HG02970 (cell line): ENCODE data around the gene DMRTB1.

Source experiments
- ATAC-seq: cut with Tn5 transposase; IDR thresholded peaks from one replicate; pipeline ENCODE4 v1.9.1; 2021; ENCODE audit warnings: mild to moderate bottlenecking, moderate library complexity, moderate number of reproducible peaks; ENCODE audit not compliant: unreplicated experiment, low FRiP score

Gene DMRTB1

DNA sequence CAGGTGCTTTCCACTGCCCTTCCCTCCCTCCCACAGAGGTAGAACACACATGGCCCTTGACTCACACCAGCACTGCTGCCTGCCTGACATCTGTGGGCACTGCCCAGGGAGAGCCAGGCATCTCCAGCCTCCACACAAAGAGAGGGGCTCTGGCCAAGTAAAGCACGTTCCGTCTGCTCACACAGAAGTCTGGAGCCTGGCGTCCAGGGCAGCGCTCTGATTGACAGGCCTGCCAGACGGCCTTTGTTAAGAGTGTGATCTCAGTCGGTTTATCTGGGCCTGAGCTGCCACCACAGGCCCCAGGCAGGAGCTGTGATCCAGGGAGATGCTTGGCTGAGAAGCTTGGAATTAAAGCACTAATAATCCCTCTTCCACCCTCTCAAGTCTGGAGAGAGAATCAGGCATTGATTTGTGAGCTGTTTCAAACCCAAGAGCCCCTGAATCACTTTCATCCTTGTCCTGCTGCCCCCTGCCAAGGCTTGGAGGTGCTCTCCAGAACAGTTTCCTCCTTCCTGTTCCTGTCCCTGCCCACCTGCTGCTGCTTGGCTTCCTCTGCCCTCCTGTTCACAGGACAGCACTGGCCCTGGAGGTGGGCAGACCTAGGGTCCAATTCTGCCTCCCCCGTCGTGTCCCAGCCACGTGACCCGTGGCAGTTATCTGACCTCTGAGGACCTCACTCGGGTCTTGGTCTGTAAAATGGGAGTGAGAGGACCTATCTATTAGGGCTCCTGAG, 3.7 kb downstream of the DMRTB1 start:
- ATAC-seq = no peak

DNA sequence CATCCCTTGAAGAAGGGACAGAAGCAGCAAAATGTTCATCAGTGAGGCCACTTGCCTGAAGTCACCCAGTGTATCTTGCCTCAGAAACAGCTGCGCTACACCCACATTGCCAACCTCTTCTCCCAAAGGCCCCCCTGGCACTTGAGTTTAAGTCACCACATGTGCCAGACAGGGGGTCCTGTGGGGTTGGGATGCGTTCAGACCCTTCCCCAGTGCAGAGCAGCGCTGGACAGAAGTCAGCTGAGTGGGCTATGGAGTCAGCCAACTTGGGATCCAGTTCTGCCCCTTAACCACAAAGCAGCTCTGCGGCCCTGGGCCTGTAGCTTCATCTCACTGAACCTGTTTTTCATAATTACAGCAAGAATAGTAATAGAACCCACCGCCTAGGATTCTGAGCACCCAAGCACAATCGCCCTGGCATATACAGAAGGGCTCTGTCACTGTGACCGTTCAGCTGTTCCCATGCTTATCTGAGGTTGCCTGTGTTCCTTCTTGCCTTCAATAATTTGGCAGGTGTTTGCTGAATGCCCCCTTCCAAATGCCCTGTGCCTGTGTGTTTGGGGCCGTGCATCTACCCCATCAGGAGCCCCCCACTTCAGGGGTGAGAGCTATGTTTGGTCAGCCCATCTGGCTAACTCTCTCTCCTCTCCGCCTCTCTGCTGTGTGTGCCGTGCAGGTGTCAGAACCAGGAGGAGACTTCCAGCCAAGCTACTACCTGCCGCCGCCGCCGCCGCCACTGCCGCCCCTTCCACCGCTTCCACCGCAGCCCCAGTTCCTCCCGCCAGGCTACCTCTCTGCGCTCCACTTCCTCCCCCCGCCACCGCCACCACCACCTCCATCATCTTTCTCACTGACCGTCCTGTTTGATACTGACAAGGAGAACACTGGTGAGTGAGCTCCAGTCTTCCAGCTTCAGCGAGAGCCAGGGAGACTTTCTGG, 5.0 kb downstream of the DMRTB1 start:
- no peak for ATAC-seq

DNA sequence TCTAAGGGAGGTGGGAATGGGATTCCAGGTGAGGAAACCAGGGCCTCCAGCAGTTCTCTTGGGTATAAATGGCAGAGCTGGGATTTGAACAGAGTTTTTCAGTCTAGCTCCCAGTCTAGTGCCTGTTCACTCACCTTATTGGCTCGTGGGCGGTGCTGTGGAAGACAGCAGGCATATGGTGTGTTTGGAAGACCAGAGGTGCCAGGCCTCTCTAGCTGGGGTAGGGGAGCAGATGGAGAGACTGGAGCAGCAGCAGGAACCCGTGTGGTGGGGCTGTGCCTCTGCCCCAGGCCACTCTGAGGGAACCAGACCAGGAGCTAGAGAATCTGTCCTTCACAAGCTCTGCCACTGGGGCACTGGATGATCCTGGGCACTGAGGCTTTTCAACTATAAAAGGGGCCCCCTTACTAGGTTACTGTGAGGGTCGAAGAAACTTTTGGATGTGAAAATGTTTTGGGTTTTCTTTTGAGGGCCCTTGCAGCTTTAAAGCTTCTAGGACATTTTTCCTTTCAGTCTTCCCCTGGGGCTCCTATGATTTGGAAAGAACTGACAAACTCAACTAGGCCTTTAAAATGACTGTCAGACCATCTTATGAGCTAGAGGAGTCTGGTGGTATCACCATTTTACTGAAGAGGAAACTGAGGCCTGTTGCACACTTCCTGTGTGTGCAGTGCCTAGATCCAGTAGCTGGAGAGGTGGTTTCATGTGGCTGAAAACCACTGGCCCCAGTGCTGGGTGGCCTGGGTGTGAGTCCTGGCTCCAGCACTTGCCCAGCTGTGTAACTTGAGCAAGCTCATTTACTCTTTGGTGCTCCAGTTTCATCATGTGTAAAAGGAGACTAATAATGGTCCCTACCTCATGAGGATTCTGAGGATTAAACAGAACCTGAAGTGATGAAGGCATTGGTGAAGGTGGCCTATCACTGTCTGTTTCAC, 6.1 kb downstream of the DMRTB1 start:
- ATAC-seq = no peak

DNA sequence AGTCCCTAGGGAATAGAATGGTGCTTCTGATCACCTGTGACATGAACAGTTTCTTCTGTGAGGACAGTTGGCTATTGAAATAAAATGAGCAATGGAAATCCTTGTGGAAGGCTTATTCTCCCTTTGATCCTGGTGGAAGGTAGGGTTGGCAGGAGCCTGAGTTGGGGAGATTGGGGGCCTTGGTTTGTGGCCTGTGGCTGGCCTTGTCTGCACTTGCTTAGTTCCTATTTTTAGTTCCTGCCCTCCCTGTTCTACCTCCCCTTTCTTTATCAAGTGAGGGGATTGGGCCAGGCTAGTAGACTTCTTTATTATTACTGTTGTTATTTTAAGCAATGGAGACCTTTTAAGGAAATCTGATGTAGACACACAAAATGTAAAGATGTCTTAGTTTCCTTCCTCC, 8.2 kb downstream of the DMRTB1 start:
- ATAC-seq = no peak

DNA sequence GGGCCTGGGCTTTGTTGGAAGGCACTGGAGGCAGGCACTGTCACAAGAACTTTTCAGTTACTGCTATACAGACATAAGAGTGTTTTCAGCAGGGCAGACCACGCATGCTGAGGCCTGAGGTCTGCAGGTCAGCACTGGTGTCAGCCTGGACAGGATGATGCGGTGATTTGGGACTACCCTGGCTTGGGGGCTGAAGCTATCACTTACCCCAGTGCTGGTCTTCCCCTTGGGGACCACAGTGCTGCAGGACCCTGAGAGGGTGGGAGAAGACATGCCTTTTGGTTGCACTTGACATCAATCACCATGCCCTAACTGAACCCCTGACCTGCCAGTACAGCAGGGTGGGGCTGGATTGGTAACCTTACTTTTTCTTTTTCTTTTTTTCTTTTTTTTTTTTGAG, 9.2 kb downstream of the DMRTB1 start:
- ATAC-seq = no peak

DNA sequence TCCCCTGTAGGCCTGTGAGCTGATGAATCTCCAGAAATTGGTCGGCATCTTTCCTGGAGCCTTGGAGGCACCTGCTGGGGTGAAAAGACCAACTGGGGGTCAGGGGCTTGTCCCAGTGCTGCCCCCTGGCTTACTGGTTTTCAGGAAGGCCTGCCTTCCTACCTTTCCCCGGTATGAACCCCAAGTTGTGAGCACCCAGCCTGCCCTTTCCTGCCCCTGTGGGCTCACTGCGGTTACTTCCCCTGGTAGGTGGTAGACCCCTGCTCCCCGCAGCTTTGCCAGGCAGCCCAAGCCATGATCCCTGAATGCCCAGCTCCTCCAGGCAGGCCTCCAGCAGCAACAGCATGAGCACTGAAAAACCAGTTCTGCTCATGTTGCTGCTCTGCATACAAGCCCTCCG, 10.2 kb downstream of the DMRTB1 start:
- ATAC-seq = no peak

DNA sequence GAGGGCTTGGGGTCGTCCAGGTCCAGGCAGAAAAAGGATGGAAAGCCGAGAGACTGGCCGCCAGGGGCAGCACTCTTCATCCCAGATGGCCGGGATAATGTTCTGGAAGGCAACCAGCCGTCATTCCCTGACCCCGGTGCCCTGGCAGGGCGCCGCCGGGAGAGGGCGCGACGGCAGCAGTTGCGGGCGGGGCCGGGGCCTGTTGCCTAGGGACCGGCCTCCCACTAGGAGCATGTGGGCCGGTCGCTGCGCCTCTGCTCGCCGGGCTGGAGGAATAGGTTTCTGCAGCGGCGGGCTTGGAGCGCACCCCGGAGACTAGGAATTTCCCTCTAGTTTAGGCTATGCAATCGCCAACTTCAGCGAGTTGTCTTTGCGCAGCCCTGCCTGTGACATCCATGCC, 11.0 kb downstream of the DMRTB1 start:
- no peak for ATAC-seq

DNA sequence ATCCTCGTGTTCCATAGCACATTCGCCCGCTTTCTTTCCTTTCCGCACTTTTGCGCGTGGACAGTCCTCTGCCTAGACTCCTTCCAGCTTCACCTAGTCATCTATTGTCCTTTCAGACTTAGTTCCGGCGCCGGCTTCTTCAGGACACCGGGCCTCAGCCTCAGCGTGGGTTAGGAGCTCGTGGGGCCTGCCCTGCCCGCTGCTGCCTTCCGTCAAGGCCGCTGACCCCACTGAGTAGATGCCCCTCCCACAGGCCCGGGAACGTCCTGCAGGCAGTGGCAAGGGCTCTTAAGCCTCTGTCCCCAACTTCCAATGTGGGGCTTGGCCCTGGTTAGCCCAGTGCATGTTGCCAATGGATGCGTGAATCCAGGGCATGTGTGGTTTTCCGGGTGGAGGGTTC, 11.4 kb downstream of the DMRTB1 start:
- ATAC-seq = no peak

DNA sequence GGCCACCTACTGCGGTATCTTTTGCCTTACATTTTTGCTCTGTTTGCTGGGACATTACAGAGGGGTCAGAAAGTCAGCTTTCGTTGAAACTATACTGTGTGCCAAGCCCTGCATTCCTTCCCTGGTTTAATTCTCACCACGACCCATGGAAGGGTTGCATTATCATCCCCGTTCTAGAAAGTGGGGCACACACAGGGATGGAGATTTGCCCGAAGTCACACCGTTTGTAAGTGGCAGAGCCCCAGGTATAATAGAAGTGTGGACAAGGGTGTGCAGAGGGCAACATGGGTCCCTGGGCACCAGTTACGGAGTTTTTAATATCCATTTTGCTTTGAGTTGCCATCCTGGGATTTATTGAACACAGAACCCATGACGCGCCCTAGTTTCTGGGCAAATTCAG, 11.8 kb downstream of the DMRTB1 start:
- no peak for ATAC-seq

DNA sequence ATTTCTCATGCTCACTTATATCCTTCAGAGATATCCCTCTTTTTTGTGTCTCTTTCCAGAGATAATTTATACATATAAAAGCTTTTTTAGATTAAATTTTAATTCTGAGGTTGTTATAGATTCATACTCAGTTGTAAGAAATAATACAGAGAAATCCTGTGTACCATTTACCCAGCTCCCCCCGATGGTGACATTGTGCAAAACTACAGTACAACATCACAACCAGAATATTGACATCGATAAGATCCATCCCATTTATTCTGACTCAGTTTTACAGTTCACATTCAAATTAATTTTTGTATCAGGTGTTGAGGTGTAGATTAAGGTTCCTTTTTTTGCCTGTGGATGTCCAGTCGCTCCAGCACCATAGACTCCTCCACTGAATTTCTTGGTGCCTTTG, 14.3 kb downstream of the DMRTB1 start:
- ATAC-seq = no peak

DNA sequence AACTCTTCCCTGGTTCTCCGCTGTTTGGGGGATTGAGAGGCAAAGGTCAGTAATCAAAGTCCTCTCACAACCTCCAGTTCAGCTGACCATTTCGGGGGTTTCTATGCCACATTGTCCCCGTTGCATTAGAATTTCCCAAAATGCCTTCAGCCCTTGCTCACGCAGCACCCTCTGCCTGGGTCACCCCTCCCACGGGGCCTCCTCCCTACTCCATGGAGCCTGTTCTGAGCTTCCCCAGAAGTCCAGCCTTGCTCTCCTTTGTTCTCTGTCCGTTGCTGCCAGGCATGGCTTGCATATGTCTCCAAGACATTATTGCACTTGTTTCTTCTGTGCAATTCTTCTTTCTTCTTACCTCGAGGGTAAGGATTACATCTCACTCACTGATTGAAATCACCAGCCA, 16.5 kb downstream of the DMRTB1 start:
- ATAC-seq = no peak

DNA sequence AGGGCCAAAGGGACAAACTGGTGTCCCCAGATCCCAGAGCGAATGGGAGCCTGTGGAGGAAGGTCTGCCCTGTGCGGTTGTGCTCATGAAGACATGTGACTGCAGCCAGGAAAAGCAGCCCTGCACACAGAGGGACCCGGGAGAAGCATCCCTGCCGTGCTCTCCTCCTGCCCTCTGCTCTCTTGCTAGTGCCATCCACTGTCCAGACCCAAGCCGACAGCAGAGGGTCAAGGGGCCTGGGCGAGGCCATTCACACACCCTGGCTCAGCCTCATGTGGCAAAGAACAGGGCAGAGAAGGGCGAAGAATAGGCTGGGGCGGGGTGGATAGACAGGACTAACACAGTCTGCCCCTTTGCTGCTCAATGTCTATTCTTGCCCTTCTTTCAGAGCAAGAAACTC, 17.4 kb downstream of the DMRTB1 start:
- no peak for ATAC-seq

DNA sequence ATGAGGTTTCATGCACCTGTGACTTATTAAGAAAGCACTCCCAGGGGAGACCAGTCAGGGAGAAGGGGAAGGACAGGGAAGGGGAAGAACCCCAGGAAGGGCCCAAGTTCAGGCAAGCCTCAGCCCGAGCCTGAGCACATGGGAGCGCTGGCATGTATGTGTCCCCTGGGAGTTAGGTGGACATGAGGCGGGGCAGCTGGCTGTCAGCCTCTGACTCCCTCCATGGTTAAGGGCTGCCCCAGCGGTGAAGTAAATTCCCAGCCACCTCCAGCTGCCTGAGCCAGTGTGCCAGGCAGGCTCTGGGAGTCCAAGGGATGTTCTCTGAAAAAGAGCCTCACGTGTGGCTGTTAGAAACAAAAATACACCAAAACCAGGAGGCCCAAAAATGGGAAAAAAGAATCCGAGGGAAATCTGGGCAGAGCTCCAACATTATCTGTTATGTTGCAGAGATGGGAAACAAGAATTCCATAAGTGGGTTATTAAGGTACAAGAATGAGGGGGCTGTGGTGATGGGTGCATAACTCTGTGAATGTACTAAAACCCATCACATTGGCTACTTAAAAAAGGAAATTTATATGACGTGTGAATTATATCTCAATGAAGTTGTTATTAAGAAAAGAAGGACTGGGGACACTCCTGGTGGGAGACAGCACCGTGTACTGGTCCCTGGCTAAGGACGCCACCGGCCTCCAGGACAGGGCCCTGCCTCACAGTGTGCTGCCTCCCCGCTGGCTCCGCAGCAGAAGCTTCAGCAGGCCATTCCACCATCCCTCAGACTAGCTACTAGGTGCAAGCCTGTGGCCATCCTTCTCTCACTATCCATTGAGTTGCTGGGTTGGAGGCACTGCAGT, 18.7 kb downstream of the DMRTB1 start:
- no peak for ATAC-seq

DNA sequence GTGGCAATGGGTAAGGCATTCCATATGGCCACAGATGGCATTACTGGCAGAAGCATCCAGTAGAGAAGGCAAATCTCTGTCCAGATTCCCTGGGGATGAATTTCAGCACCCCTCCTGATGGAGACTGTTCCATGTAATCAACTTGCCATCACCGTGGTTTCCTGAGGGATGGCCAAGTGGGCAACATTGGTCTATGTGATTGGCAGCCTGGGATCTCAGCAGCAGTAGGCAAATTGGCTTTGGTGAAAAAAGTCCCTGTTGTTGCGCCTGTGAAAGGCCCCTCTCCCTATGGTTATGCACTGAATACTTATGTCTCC, 19.3 kb downstream of the DMRTB1 start:
- ATAC-seq = no peak

DNA sequence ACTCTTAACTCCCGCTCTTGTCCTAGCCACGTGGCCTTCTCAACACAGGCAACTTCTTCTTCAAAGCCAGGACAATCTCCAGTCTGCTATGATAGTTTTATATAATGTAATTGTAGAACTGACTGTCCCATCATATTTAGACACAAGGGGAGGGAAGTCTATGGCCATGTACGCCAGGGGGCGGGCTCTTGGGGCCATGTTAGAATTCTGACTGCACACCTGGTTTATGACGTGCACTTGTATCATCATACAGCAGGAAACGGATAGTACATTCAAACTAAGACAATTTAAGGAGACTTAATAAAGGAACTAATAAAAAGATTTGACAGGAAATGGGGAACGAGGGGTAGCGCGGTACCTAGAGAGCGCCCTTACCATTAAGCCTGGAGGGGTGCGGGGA, 21.5 kb downstream of the DMRTB1 start:
- no peak for ATAC-seq

DNA sequence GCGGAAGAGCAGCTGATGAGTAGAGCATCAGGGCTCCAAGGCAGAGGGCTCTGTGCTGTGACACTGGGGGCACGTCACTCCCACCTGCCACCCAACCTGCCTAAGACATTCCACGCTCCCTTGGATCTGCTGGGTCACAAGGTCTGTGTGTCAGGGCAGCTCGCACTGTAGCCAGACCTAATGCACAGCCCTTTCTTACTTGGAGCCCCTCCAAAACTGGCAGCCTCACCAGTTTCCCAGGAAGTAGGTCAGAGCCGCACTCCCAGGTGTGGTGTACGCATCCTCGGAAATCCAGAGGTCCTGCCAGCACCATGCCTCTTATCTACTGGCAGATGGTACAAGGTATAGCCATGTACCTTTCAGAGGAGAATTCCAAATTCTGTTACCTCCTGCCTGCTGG, 22.3 kb downstream of the DMRTB1 start:
- ATAC-seq = no peak

DNA sequence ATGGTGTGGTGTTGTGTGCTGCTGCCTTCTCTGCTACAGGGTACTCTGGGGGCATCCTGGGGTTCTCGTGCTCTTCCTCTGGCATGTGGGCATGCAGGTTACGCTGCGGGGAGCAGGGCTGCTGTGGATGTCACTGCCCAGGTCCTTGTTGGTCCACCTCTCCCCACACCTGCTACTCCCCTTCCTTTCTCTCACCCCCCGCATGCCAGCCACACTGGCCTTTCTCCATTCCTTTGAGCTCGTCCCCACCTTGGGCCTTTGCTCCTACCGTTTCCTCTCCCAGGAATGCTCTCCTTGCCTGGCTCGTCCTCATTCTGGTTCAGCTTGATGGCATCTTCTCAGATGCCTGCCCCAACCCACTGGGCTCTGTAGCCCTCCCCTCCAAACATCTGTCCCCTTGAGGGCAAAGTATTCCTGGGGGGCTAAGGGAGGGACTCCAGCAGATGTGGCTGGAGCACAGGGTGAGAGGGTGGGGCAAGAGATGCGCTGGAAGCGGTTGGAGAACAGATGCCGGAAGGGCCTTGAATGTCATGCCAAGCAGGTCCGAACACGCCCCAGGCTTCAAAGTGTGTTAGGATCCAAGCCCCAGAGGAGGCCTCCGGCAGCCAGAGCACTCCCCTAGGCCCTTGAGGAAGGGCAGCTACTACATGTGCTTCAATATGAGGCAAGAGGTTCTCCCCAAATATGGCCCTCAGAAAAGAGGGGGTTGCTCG, 23.4 kb downstream of the DMRTB1 start:
- ATAC-seq = no peak

DNA sequence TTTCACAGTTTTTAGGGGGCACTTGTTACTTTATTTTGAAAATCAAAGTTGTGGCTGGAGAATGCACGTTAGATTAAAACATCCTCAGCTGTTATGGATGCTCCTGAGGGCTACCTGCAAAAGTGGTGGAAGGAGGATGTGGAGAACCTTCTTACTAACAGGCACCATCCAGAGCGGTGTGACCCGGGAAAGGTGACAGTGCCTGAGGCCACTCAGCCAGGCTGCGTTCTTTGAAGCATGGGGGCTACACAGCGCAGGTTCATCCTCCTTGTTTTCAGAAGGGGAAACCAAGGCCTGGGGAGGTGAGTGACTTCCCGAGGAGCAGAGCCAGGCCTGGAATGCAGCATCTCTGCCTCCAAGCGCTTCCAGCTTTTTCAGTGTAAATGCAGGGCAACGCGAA, 24.0 kb downstream of the DMRTB1 start:
- no peak for ATAC-seq

DNA sequence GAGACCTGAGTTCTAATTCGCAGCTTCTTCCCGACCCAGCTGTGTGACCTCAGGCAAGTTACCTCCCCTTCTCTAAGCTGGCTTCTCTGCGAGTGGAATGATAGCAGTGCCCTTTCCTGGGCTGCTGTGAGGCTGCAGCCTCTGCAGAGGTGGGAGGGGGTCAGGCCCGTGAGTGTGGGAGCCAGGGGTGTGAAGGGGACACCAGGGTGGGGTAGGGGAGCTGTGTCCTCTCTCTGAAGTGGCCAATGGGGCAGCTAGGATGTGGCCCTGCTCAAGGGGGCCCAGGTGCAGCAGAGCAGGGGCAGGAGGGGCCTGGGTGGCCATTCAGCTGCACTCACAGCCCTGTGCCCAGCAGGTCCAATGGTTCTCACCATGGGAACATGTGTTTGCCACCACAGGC, 24.5 kb downstream of the DMRTB1 start:
- ATAC-seq = no peak
